Testis (tissue), 2 donors: ENCODE data around the gene ARSG.

ENCODE experiments used
- POLR2A ChIP-seq: fragments of 450-650 bp; IDR thresholded peaks from one replicate; pipeline ENCODE4 v1.6.1; 2017; ENCODE audit warnings: antibody characterized with exemption, mild to moderate bottlenecking, moderate library complexity
- TF ChIP-seq, protein P1 (sequence below), 3 experiments: fragments of 450-650 bp in 2 of 3; fragments of 200-600 bp in 1 of 3; sonication (generic) in 1 of 3; IDR thresholded peaks; one replicate each; pipeline ENCODE4 v1.5.1; 2016 to 2019; ENCODE audit warnings: antibody characterized with exemption in 3 of 3, mild to moderate bottlenecking in 2 of 3, moderate library complexity in 1 of 3

DNA sequence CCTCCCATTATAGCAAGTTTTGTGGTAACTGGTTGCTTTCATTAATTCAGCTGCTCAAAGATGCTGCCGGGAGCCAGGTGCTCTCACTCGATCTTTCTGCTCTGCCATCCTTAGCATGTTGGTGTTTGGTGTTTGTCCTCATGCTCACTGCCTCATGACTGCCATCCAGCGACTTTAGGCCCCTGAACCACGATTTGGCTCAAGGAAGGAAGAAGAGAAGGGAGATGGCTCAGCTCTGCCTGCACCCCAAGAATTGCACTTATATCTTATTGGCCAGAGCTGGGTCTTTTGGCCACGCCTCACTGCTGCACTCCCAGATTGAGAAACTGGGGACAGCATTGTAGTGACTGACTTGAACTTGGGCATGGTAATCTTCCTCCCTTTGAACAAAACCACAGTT lies 52.7 kb downstream of the ARSG start:
- TF ChIP-seq, protein P1, sequence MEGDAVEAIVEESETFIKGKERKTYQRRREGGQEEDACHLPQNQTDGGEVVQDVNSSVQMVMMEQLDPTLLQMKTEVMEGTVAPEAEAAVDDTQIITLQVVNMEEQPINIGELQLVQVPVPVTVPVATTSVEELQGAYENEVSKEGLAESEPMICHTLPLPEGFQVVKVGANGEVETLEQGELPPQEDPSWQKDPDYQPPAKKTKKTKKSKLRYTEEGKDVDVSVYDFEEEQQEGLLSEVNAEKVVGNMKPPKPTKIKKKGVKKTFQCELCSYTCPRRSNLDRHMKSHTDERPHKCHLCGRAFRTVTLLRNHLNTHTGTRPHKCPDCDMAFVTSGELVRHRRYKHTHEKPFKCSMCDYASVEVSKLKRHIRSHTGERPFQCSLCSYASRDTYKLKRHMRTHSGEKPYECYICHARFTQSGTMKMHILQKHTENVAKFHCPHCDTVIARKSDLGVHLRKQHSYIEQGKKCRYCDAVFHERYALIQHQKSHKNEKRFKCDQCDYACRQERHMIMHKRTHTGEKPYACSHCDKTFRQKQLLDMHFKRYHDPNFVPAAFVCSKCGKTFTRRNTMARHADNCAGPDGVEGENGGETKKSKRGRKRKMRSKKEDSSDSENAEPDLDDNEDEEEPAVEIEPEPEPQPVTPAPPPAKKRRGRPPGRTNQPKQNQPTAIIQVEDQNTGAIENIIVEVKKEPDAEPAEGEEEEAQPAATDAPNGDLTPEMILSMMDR (IDR thresholded peaks at IDR 0.05): no peak
- no peak for TF ChIP-seq POLR2A
